Mesothelial cell of epicardium (in vitro differentiated cells): ENCODE results near the gene ASTN1. TPM values are rescaled to one million over a fixed set of nuclear protein-coding genes. Genes with fewer than 3 reads are reported as not detected.

Source experiments
- DNase-seq, 2 experiments: peaks; one replicate each; pipeline ENCODE4 v3.0.0; 2021; ENCODE audit warnings: low spot score in 2 of 2; ENCODE audit not compliant: unreplicated experiment in 2 of 2
- H3K27ac Mint-ChIP-seq: 2 replicates; pipeline ENCODE4 v1.8.0; 2021; ENCODE audit warnings: mixed read lengths
- H3K27me3 Mint-ChIP-seq: 2 replicates; pipeline ENCODE4 v1.8.0; 2021; ENCODE audit warnings: low read depth, mixed read lengths
- H3K36me3 Mint-ChIP-seq: 2 replicates; pipeline ENCODE4 v1.8.0; 2021; ENCODE audit warnings: mixed read lengths
- H3K4me1 Mint-ChIP-seq: 2 replicates; pipeline ENCODE4 v1.8.0; 2021; ENCODE audit warnings: mixed read lengths
- H3K4me3 Mint-ChIP-seq: 2 replicates; pipeline ENCODE4 v1.8.0; 2021; ENCODE audit warnings: mild to moderate bottlenecking, moderate library complexity, mixed read lengths
- H3K9me3 Mint-ChIP-seq: 2 replicates; pipeline ENCODE4 v1.8.0; 2021; ENCODE audit warnings: mixed read lengths
- total RNA-seq: library from RNA; stranded (reverse); gene quantifications from 3 replicates; pipeline ENCODE4 v1.2.1, GENCODE V29; 2021
- TF ChIP-seq, protein P1 (sequence below): fragments of 200-600 bp; sonication (generic); IDR thresholded peaks from one replicate; pipeline ENCODE4 v1.5.0; 2021; ENCODE audit warnings: antibody characterized with exemption; ENCODE audit not compliant: unreplicated experiment

ASTN1 gene
- total RNA-seq, 1 donor from 2014 or later = 4.0 TPM

DNA sequence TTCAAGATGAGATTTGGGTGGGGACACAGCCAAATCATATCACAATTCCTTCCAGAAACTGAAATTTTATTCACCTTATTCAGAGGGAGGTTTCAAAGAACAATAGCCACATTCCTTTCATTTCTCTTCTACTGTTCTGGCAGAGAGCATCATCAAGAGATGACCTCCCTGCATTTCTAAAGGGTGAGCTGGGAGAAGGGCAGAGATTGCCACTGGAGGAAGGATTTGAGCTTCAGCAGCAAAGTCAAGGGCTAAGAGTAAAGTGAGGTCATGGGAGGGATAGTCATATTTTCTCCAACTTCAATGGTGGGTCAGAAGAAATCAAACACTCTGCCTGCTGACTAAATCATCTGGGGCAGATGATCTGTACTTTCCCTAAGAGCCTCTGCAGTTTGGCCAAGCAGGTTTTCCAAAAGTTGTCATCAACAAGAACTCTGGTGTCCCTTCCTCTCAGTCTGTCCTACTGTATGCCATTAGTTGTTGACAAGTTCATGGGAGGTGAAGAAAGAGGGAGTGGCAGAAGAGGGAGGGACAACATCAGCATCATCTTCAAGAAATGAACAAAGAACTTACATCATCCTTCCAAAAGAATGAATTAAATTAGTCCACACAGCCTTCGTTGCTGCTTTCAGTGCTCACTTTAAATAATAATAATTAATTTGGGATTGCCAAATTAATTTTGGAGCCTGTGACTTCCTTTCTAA lies 298.3 kb downstream of the ASTN1 start:
- TF ChIP-seq, protein P1, sequence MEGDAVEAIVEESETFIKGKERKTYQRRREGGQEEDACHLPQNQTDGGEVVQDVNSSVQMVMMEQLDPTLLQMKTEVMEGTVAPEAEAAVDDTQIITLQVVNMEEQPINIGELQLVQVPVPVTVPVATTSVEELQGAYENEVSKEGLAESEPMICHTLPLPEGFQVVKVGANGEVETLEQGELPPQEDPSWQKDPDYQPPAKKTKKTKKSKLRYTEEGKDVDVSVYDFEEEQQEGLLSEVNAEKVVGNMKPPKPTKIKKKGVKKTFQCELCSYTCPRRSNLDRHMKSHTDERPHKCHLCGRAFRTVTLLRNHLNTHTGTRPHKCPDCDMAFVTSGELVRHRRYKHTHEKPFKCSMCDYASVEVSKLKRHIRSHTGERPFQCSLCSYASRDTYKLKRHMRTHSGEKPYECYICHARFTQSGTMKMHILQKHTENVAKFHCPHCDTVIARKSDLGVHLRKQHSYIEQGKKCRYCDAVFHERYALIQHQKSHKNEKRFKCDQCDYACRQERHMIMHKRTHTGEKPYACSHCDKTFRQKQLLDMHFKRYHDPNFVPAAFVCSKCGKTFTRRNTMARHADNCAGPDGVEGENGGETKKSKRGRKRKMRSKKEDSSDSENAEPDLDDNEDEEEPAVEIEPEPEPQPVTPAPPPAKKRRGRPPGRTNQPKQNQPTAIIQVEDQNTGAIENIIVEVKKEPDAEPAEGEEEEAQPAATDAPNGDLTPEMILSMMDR = no peak

DNA sequence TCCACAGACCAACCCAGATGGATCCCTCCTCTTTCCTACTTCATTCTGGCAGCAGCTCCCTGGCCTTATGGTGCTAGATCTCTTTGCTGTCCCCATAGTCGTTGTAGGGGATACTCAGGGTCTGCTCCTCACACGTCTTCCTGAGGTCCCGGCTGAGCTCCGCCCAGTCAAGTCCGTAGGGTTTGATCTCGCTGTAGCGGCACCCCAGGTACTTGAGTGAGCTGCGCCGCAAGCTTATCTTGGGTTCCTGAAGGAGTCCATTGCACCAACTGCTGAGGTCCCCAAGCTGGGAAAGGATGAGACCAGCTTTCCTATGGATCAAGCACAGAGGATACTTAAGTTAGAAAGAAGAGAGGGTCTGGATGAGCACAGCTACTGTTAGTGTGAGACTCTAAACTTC lies 300.3 kb downstream of the ASTN1 start:
- no peaks in the 10 kb centered on the region for H3K36me3 Mint-ChIP-seq

More for the DNA sequence above, 298.3 kb downstream of the ASTN1 start:
- no peak overlapping the region for H3K4me3 Mint-ChIP-seq
- no peaks in the 10 kb centered on the region for H3K4me1 Mint-ChIP-seq
- no peak overlapping the region for H3K27ac Mint-ChIP-seq
- peaks cover 7% of the 10 kb centered on the region for H3K27me3 Mint-ChIP-seq
- no peaks in the 10 kb centered on the region for H3K9me3 Mint-ChIP-seq
- no peaks in the 10 kb centered on the region for H3K36me3 Mint-ChIP-seq
- DNase-seq = no peak

DNA sequence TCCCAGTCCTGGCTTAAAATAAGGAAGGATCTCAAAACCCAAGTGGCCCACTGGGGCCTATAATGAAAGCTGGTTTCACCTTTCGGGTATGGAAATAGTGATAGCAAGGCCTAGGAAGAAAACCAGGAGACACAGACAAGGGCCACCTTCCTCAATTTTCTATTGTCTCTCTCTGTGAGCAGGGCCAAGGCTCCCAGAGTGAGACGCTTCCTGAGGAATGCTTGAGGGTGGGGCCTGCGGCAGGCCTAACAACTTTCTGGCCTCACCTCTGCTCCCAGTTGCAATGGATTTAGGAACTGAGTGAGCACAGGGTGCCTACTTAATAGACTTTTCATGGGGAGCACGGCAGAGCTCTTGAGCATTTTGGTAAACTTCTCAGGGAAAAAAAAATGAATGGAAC lies 300.9 kb downstream of the ASTN1 start:
- Mint-ChIP-seq H3K27me3 (peaks cover 7% of the 10 kb centered on the region), H3K4me1 (no peaks in the 10 kb centered on the region), H3K36me3 (no peaks in the 10 kb centered on the region), H3K27ac (no peak overlapping the region), H3K9me3 (no peaks in the 10 kb centered on the region), H3K4me3 (no peak overlapping the region)
- TF ChIP-seq, protein P1 = no peak
- no peak for DNase-seq

More for the DNA sequence above, 300.3 kb downstream of the ASTN1 start:
- Mint-ChIP-seq H3K4me3 (no peak overlapping the region), H3K4me1 (no peaks in the 10 kb centered on the region), H3K27me3 (peaks cover 7% of the 10 kb centered on the region), H3K9me3 (no peaks in the 10 kb centered on the region), H3K27ac (no peak overlapping the region)
- DNase-seq = no peak
- TF ChIP-seq, protein P1 = no peak

DNA sequence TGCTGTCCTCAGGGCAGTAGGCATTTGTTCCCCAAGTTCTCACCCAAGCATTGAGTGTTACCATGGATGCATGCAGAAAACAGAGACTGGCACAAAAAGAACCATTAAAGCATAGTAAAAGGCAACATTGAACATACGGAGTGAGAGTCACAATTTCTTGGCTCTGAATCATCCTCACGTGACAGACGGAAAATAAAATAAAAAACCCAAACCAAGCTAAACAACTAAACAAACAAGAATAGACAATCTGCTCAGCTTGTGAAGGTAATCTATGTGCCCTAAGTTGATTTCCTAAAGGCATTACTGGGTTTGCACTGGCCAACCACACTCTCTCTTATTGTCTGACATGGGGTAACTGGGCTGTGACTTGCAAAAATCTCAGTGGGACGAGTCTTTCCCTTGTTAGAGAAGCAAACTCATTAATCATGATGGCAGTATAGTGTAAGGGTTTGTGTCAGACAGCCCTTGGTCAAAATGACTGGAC lies 306.0 kb downstream of the ASTN1 start:
- no peak overlapping the region for H3K27ac Mint-ChIP-seq
- H3K4me3 Mint-ChIP-seq = no peak overlapping the region
- peaks cover 2% of the 10 kb centered on the region for H3K27me3 Mint-ChIP-seq
- H3K9me3 Mint-ChIP-seq = no peaks in the 10 kb centered on the region
- H3K36me3 Mint-ChIP-seq = no peaks in the 10 kb centered on the region
- TF ChIP-seq, protein P1 = no peak
- peaks cover 4% of the 10 kb centered on the region for H3K4me1 Mint-ChIP-seq
- no peak for DNase-seq

DNA sequence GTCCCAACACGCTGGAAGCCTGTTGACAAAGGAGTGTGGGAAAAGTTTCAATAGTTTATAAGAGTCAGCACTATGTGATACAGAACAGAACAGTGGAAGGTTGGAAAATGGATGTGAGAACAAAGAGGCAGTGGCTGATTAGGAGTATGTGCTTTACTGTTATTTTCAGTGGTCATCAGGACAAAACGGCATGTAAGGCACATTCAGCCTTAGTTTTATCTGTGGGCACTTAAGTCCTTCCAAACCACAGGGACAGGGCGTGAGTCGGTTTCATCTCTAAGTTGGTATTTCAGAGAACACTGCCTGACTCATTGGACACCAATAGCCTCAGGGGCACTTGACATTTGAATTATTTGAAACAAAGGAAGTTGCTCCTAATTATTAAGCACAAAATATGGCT lies 306.9 kb downstream of the ASTN1 start:
- Mint-ChIP-seq H3K4me3 (no peak overlapping the region), H3K27ac (no peak overlapping the region), H3K9me3 (no peaks in the 10 kb centered on the region), H3K4me1 (peaks cover 4% of the 10 kb centered on the region), H3K36me3 (no peaks in the 10 kb centered on the region), H3K27me3 (peaks cover 2% of the 10 kb centered on the region)
- no peak for DNase-seq
- TF ChIP-seq, protein P1 = no peak
